DND-41 (cell line): ENCODE measurements around the gene FGF2.

ENCODE experiments used
- ATAC-seq: fragments of 200-7000 bp; cut with Tn5 transposase; 3 replicates; pipeline ENCODE4 v1.9.1; 2021; ENCODE audit warnings: low read depth; ENCODE audit not compliant: insufficient read depth
- DNase-seq: peaks from one replicate; pipeline ENCODE4 v3.0.0-alpha.2; 2020
- H2AFZ ChIP-seq: 2 replicates; pipeline ENCODE4 v1.6.0; 2012; ENCODE audit warnings: low read depth, low read length
- H3K27ac ChIP-seq: 2 replicates; pipeline ENCODE4 v1.5.1; 2012; ENCODE audit warnings: low read length, inconsistent platforms
- H3K27me3 ChIP-seq: fragments of 200-600 bp; sonication (generic); 2 replicates; pipeline ENCODE4 v1.6.0; 2012; ENCODE audit warnings: low read length, mild to moderate bottlenecking, inconsistent platforms; ENCODE audit not compliant: insufficient read depth, poor library complexity
- H3K36me3 ChIP-seq: 2 replicates; pipeline ENCODE4 v1.5.1; 2012; ENCODE audit warnings: low read length, inconsistent platforms; ENCODE audit not compliant: insufficient read depth
- H3K4me1 ChIP-seq: 2 replicates; pipeline ENCODE4 v1.5.1; 2012; ENCODE audit warnings: mild to moderate bottlenecking, low read length; ENCODE audit not compliant: insufficient read depth
- H3K4me2 ChIP-seq: 2 replicates; pipeline ENCODE4 v1.6.0; 2012; ENCODE audit warnings: mild to moderate bottlenecking, moderate library complexity, low read length, inconsistent platforms; ENCODE audit not compliant: insufficient read depth
- H3K4me3 ChIP-seq, 2 experiments: fragments of 200-600 bp in 1 of 2; shearing (Covaris generic) in 1 of 2; 2 replicates each; pipeline ENCODE4 v1.5.1; 2012 to 2016; ENCODE audit warnings: inconsistent platforms in 2 of 2, low read length in 2 of 2, mild to moderate bottlenecking in 2 of 2, low read depth in 1 of 2, moderate library complexity in 1 of 2
- H3K79me2 ChIP-seq: 2 replicates; pipeline ENCODE4 v1.6.0; 2012; ENCODE audit warnings: low read length, inconsistent platforms; ENCODE audit not compliant: insufficient read depth
- H3K9ac ChIP-seq: 2 replicates; pipeline ENCODE4 v1.6.0; 2012; ENCODE audit warnings: low read depth, mild to moderate bottlenecking, inconsistent platforms, low read length, moderate library complexity
- H3K9me3 ChIP-seq: 2 replicates; pipeline ENCODE4 v1.5.1; 2012; ENCODE audit warnings: low read length, moderate library complexity, mild to moderate bottlenecking, inconsistent platforms; ENCODE audit not compliant: insufficient read depth, severe bottlenecking
- H4K20me1 ChIP-seq: 2 replicates; pipeline ENCODE4 v1.6.0; 2012; ENCODE audit warnings: low read length; ENCODE audit not compliant: insufficient read depth
- EZH2 ChIP-seq: IDR thresholded peaks from 3 replicates; pipeline ENCODE4 v1.6.1; 2012; ENCODE audit warnings: borderline replicate concordance, low read depth, mild to moderate bottlenecking, moderate library complexity, low read length, inconsistent platforms; ENCODE audit not compliant: severe bottlenecking
- TF ChIP-seq, protein P1 (sequence below): IDR thresholded peaks from 2 replicates; pipeline ENCODE4 v1.5.1; 2012; ENCODE audit warnings: borderline replicate concordance, low read length, moderate library complexity, mild to moderate bottlenecking; ENCODE audit not compliant: poor library complexity, severe bottlenecking; ENCODE audit errors: extremely low read depth

FGF2 gene

DNA sequence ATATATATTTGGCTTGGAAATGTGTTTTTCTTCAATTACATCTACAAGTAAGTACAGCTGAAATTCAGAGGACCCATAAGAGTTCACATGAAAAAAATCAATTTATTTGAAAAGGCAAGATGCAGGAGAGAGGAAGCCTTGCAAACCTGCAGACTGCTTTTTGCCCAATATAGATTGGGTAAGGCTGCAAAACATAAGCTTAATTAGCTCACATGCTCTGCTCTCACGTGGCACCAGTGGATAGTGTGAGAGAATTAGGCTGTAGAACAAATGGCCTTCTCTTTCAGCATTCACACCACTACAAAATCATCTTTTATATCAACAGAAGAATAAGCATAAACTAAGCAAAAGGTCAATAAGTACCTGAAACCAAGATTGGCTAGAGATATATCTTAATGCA, 69.6 kb downstream of the FGF2 start:
- peaks cover 17% of the 10 kb centered on the region; the same call in 1 of the 2 replicates for H3K36me3 ChIP-seq

DNA sequence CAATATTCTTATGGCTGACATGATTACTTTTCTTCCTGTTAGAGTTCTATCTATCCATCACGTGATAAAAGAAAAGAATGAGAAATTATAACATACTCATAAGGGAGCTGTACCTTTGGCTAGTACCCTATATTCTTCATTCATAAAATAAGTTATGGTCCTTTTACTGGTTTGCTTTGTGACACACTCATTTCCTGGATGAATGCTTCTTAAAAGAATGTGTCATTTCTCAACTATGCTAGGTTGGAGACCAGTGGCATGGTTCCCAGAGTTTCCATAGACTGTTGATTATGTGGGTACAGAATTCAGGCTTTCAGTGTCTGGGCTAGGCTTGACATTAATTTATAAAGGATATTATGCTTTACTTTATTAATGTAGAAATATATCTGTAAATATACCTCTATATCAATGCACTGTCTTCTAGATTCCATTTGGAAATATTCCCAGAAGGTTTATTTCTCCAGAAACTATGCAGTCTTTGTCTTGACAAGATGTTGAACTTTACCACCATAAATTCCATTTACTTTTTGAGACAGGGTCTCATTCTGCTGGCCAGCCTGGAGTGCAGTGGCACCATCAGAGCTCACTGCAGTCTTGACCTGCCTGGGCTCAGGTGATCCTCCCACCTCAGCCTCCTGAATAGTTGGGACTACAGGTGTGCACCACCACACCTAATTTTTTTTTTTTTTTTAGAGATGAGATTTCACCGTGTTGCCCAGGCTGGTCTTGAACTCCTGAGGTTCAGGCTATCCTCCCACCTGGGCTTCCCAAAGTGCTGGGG, 71.9 kb downstream of the FGF2 start:
- TF ChIP-seq, protein P1, sequence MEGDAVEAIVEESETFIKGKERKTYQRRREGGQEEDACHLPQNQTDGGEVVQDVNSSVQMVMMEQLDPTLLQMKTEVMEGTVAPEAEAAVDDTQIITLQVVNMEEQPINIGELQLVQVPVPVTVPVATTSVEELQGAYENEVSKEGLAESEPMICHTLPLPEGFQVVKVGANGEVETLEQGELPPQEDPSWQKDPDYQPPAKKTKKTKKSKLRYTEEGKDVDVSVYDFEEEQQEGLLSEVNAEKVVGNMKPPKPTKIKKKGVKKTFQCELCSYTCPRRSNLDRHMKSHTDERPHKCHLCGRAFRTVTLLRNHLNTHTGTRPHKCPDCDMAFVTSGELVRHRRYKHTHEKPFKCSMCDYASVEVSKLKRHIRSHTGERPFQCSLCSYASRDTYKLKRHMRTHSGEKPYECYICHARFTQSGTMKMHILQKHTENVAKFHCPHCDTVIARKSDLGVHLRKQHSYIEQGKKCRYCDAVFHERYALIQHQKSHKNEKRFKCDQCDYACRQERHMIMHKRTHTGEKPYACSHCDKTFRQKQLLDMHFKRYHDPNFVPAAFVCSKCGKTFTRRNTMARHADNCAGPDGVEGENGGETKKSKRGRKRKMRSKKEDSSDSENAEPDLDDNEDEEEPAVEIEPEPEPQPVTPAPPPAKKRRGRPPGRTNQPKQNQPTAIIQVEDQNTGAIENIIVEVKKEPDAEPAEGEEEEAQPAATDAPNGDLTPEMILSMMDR: no peak
- no peak for TF ChIP-seq EZH2
- Histone ChIP-seq H3K4me3 (no peak overlapping the region), H3K9me3 (no peaks in the 10 kb centered on the region), H3K9ac (no peak overlapping the region), H3K4me2 (no peak overlapping the region), H4K20me1 (no peaks in the 10 kb centered on the region), H3K4me1 (no peaks in the 10 kb centered on the region), H2AFZ (no peak overlapping the region), H3K27me3 (no peaks in the 10 kb centered on the region), H3K27ac (no peak overlapping the region), H3K36me3 (peaks cover 3% of the 10 kb centered on the region; the same call in 1 of the 2 replicates), H3K79me2 (no peaks in the 10 kb centered on the region)
- ATAC-seq (no peak), DNase-seq (no peak)

More for the DNA sequence above, 69.6 kb downstream of the FGF2 start:
- Histone ChIP-seq H3K4me2 (no peak overlapping the region), H3K9me3 (no peaks in the 10 kb centered on the region), H3K9ac (no peak overlapping the region), H3K27me3 (no peaks in the 10 kb centered on the region), H3K4me3 (no peak overlapping the region), H3K79me2 (no peaks in the 10 kb centered on the region), H3K4me1 (no peaks in the 10 kb centered on the region), H2AFZ (no peak overlapping the region), H4K20me1 (no peaks in the 10 kb centered on the region), H3K27ac (no peak overlapping the region)
- DNase-seq (no peak), ATAC-seq (no peak)
- TF ChIP-seq, protein P1: no peak

DNA sequence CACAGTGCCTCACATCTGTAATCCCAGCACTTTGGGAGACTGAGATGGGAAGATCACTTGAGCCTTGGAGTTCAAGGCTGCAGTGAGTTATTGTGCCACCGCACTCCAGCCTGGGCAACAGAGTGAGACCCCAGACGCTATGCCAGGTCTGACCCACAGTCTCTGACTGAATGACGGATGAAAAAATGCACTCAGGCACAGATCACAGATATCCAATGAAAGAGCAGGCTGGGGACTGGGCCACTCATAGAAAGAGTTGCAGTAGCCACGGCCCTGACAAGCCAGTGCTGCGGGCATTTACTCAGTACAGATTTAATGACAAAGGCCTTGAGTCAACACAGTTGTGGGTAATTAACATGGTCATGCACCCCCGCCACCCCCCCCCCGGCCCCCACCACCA, 73.1 kb downstream of the FGF2 start:
- Histone ChIP-seq H3K4me2 (no peak overlapping the region), H3K27me3 (no peaks in the 10 kb centered on the region), H3K79me2 (no peaks in the 10 kb centered on the region), H3K4me3 (no peak overlapping the region), H3K4me1 (no peaks in the 10 kb centered on the region), H4K20me1 (no peaks in the 10 kb centered on the region), H3K27ac (no peak overlapping the region), H3K9me3 (no peaks in the 10 kb centered on the region), H2AFZ (no peak overlapping the region), H3K9ac (no peak overlapping the region), H3K36me3 (no peaks in the 10 kb centered on the region)
- TF ChIP-seq EZH2: no peak
- TF ChIP-seq, protein P1: no peak
- ATAC-seq (no peak), DNase-seq (no peak)
